GM19372 (cell line): ENCODE data around the gene PLEKHA7.

Experiments used
- ATAC-seq: cut with Tn5 transposase; IDR thresholded peaks from one replicate; pipeline ENCODE4 v1.9.1; 2021; ENCODE audit warnings: mild to moderate bottlenecking, low read depth, moderate library complexity; ENCODE audit not compliant: unreplicated experiment

PLEKHA7 gene

DNA sequence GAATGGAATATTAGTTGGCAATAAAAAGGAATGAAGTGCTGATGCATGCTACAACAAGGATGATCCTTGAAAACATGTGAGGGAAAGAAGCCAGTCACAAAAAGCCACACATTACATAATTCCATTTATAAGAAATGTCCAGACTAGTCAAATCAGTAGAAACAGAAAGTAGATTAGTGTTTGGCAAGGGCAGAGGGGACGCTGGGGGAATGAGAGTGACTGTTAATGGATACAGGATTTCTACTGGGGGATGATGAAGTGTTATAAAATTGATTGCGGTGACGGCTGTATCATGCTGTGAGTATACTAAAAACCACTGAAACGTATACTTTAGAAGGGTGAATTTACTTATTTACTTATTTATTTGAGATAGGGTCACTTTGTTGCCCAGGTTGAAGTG lies 217.9 kb downstream of the PLEKHA7 start:
- ATAC-seq: no peak

DNA sequence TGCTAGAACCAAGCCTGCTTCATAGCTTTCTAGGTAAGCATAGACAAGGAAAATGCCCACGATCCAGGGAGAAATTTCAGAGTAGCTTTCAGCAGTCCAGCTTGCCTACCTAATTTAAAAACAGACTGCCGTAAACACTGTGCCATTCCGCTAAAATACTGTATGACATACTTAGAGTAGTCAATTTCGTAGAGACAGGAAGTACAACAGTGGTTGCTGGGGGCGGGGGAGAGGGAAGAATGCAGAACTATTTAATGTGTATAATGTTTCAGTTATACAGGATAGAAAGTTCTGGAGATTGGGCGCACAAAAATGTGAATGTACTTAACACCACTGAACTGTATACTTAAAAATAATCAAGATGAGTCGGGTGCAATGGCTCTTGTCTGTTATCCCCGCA lies 219.1 kb downstream of the PLEKHA7 start:
- no peak for ATAC-seq

DNA sequence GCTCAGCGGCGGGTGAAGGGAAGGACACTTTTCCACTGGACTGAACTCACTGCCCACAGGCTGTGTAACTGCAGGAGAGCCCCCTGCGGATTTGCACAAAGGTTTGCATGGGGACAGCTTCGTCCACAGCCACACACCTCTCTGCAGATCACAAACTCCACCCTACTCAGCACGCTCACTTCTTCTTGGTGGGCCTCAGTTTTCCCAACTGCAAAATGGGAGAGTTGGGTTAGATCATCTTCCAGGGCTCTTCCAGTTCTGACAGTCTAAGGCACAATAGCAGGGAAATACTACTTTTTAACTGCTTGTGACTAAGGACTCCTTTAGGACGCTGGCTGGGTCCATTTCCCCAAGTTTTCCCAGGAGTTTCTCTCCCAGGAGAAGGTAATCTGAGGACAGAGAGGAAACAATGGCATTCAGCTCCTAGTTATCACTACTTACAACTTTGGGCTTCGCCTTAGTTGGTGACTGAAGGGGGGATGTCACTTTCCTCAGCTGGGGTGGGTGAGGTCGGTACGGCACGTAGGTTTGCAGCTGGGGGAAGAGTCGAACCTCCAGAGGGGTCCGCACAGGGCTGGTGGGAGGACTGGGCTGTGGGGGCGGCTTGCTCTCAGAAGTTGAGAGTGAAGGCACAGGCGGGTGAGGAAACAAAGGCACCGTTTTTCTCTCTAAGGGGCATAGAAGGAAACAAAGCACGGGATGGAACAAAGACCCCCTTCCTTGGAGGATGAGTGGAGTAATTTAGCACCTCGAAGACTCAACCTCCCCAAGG lies 220.0 kb downstream of the PLEKHA7 start:
- ATAC-seq: no peak

DNA sequence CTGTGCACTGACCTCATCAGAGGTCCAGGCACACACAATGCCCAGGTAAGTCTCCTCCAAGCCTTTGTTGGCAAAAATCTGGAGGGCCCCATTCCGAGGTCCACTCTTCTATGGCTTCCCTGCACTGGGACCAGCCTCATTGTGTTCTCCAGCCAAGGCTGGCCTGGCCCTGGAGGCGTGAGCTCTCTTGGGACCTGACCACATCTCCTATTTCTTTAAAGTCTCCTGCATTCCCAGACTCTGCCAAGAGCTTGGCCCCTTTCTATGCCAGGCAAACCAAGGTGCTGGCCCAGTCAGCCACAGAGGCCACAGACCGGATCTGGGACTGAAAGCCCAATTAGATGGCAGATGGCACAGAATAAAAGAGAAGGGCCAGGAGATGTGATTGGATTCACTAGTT lies 220.7 kb downstream of the PLEKHA7 start:
- ATAC-seq: no peak

DNA sequence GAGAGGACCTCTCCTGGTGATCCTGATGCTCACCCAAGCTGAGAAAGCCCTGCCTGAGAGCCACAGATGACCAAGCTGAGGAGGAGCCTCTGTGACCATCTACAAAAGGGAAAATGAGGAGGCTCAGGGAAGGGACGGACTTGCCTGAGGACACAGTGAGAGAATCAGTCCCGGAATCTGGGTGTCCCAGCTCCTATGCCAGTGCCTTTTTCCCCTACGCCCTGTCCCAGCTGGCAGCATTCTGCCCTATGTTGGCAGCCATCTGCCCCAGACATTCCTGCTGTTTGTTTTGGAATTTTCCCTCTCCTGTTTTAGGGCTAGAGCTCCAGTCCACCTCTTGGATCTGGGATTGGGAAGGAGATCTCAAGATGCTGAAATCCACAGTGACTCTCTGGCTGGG lies 221.2 kb downstream of the PLEKHA7 start:
- ATAC-seq: no peak

DNA sequence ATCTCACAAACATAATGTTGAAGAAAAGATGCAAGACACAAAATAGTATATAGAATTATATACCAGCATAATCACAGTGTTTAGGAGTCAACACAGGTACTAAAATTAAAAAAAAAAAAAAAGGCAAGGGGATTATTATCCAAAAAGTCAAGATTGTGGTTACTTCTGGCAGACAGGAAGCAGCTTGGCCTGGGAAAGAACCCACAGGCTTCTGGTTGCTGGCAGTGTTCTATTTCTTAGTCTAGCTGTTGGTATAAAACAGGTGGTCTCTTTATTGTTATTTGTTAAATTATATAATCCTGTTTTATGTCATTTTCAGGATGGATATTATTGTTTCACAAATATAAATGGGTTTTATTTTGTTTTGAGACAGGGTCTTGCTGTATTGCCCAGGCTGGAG lies 221.8 kb downstream of the PLEKHA7 start:
- no peak for ATAC-seq

DNA sequence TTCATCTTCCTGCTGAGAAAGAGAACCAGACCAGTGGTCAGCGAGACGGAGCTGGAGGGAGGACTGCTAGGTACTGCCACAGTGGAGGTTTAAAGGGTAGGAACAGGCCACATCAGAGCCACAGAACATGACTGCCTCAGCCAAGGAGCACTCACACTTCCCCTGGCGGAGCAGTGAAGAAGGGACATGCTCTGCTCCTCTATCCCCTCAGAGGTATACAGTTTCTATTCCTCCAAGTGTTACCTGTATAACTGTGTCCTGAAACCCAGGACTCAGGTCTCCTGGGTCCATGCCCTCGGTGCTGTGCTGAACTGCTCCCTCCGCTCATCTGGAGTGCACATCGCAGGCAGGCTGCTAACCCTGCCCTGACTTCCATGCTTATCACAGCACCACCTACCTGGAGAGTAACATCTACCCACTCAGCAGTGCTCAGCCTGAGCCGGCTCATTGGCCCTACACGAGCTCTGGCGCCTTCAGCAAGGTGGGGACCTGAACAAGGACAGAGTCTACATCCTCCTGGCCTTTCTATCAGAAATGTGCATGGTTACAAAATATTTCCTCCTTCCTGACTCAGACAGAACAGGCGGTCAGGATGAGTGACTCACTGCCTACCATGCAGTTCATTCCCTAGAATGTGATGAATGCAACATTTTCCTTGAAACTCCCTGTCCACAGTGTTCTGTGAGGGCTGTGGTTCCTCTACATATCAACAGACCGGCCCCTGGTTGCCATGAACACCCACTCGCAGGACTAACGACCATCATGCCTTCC lies 222.8 kb downstream of the PLEKHA7 start:
- no peak for ATAC-seq

DNA sequence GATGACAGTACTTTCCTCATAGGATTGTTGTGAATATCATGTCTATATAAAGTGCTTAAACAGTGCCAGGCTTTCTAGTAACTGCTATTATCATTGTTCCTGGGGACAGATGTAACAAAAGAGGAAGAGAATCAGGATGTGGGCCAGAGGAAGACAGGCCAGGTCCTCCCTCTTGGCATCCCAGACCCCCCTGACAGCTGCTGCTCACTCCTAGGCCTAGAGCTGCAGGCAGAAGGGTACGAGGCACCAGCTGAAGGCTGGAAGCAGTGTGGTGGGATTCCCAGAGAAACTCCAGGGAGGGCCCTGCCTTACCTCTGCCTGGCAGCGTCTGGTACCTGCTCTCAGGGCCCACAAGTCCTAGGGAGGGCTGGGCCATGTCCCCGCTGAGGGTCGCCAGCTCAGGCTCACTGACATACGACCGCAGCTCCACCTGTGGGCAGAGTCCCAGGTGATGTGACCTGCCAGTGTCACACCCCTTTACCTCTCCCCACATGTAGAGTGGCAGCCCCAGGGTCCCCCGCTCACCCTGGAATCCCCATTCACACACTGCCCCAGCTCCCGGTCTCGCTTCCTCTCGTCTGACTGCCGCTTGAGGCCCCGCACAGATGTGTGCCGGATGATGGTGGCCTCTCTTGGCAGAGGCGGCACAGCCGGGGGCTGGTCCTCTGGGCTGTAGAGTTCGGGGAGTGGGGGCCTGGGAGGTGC lies 223.6 kb downstream of the PLEKHA7 start:
- ATAC-seq: no peak

DNA sequence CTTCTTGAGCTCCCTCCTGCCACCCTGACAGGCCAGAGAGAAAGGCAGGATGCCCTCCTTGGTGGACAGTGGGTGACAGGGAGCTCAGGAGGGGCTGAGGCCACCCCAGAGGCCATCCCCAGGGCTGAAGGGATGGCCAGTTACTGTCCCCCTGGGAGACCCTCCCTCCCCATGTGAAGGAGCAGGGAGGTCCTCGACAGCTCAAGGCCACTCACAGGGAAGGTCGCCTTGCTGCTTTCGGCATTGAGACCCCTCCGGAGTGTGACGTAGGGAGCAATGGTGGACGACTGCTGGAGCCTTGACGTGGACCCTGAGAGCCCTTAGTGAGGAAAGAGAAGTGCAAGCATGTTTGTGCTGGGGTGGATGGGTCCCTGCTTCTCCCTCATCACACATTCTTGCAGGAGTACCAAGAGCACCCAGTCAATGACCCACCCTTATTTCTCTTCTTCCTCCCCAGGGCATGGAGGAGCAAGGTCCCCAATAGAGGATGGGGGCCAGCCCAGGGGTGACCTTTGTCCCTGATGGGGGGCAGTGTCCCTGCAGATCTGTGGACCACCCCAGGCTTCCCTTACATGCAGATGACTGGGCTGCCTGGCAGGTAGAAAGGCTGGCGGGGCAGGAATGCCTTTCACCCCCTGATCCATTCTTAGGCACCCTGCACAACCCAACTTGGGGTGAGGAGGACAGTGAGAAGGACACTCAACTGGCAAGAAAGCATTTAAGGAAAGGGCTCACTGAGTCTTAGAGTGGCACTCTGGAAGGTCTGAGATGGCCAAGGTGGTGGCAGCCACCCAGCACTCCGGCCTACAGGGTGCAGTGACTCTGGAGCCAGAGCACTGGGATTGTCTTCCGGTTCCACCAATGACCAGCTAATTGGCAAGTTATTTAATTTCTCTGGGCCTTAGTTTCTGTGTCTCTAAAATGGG lies 224.4 kb downstream of the PLEKHA7 start:
- no peak for ATAC-seq

DNA sequence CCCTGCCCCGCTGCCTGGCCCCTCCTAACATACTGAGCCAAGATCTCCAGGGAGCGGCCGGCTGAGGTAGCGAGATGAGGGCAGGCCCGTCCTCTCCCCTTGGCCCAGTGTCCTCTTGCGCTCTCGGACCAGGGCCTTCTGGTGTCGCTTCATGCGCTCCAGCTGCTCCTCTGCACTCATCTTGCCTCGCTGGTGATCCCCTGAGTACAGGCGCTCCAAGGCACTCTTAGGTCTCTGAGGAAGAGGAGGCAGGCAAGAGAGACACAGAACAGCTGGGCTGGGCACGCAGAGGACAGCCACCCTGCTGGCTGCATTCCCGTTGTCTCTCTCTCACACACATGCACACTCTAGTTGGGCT lies 225.2 kb downstream of the PLEKHA7 start:
- no peak for ATAC-seq

DNA sequence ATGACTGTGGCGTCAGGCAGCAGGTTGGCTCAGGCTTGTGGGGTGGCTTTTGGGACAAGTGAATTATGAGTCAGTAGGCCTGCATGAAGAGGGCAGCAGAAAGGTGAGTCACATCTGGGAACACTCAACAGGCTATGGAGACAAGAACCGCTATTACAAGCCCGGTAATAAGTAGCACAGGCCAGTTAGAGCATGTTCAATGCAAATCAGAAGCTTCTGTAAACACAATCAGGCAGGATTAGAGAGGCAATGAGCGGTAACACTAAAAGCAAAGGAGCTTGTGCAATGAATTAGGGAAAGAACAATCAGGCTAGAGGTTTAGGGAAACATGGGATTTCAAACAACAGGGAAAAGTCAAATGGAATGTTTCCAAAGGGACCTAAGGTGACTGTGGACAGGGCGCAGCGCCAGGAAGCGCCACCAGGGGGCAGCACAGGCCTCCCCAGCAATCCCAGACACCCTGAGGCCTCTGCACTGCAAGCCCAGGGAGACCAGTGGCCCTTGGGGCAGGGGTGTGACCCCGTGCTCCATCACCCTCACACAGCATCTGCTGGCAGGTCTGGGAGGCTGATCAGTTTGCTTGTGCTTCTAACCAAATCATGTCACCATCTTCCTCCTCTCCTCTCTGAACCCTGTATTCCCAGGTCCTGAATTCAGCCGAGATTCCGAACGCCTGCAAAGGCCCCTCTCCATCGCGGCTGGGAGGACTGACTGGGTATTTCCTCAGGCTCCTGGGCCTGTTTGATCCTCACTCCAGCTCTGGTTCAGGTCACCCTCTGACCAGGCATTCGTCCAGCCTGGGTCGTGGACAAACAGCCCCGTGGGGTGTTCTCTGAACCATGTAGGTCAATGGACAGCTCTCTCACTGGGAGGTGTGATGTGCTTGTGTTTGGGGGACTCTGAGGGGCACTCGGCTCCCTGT lies 225.8 kb downstream of the PLEKHA7 start:
- ATAC-seq: peak; percentile 67

DNA sequence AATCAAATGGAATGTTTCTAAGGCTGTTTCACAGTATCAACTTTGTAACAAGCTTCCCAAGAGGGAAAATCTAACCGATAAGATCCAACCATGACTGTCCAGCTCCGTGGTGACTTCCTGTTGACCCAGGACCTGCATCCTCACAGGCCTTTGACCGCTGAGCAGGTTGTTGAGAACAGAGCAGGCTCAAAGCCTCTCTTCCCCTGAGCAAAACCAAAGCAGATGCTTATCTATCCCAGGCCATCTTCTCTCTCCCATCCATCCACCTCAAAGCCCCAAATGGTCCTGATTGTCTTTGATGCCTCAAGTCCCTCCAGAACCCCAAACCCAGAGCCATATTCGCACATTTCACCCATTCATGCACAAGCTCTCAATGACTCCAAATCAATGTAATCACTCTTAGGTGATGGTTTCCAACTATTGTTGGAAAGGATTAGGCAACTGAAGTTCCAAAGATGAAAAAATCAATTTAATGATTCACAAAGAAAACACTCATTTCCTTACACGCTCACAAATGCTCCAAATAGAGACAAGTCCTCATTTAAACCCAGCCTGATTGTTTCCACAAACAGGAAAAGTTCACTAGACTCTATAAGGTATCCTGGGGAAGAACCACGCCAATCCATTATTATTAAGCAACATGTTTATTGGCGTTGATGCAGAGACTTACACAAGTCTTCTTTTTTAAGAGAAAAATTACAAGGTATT lies 227.0 kb downstream of the PLEKHA7 start:
- ATAC-seq: no peak

DNA sequence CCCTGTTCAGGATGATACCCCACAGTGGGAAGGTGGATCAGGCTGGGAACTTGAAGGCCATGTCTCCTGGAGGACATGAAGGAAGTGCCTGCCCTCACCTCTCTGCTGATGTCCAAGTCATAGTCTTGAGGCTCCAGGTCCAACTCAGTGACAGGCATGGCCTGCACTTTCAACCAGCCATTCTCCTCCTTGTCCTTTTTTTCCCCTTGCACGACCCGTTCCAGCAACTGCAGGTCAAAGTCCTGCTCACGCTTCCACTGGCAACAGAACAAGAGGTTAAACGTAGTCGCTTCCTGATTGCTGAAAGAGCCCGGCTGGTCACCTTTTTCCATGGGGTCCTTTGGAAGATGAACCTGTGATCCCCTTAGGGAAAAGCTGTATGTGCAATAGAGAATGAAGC lies 228.1 kb downstream of the PLEKHA7 start:
- no peak for ATAC-seq

DNA sequence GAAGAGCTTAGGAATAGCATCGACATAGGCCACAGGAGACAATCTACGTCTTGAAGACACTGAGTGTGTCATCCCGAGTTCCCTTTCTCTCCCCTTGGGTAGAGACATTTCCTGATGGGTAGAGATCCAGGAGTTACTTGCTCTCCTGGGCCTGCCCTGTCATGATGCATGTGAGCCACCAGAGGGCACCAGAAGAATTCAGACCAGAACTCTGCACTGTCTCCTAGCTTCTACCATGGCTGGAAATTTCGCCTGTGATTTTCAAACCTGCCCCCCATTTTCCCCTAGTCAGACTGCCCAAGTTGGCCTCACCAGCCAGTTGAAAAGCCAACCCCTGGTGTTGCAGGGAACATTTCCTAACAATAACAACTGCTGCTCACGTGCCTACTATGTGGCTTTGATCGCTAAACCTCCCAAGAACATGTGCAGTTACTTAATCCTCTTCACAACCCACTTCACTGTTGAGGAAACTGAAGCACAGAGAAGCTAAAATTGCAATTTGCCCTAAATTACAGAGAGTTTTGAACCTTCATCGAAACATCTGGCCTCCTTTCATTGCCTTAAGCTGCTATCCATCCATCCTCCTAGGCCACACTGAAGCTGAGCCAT lies 228.6 kb downstream of the PLEKHA7 start:
- peak; percentile 79 for ATAC-seq

DNA sequence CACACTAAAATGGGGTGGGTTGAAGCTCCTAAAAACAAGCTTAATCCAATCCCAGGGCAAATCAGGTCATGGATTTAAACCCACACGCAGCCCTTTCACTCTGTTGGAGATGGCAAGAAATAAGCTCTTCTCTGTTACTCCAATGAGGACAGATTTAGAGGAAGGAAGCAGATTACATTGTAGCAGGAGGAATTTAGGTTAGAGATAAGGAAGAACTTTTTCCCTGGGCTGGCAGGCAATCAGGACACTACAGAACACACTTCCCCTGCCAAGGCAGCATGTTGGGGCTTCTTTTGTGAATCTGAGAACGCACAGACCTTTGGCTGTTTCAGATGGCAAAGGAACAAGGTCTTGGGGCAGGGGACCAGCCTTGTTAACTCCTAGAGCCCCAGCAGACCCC lies 229.5 kb downstream of the PLEKHA7 start:
- ATAC-seq: no peak

DNA sequence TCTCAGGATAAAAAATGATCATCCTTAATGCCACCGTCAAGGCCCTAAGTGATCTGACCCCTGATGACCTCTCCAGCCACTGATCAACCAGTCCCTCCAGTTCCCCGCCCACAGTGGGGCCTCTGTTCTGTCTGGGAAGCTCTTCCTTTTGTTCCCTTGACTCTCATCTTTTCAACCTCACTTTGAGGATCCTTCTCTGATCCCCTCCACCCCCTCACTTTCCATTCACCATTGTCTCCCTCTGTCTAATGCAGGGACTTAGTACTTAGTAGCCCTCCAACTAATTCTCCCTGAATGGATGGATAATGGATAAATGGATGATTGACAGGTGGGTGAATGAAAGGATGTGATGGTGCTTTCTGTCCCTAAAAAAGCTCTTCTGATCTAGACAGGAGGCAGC lies 230.1 kb downstream of the PLEKHA7 start:
- ATAC-seq: no peak

DNA sequence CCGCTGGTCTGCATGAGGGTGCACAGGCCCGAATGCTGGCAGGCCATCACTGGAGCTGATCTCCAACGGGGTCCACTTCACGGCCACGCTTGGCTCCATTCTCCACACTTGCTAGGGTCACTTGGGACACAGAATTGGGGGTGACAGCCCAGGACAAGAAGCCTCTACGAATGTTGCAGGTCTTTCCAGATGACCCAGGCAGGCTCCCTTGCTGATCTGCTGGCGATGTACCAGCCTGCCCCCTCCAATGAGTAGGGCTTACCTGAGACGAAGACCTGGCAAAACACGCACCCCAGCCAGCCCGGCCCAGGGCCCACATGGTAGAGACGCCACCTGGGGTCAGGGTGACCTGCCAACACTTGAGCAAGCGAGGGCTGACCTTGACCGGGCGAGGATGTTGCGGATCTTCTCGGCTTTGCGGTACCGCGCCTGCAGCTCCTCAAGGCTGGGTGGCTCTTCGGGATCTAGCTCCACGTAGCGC lies 230.9 kb downstream of the PLEKHA7 start:
- no peak for ATAC-seq
